IPS DF 19.7 (cell line): Measurements from ENCODE around the gene SLMAP.

Source experiments
- DNase-seq: peaks from one replicate; pipeline ENCODE4 v3.0.0-alpha.2; 2013; ENCODE audit warnings: low read depth, low spot score

Gene SLMAP

DNA sequence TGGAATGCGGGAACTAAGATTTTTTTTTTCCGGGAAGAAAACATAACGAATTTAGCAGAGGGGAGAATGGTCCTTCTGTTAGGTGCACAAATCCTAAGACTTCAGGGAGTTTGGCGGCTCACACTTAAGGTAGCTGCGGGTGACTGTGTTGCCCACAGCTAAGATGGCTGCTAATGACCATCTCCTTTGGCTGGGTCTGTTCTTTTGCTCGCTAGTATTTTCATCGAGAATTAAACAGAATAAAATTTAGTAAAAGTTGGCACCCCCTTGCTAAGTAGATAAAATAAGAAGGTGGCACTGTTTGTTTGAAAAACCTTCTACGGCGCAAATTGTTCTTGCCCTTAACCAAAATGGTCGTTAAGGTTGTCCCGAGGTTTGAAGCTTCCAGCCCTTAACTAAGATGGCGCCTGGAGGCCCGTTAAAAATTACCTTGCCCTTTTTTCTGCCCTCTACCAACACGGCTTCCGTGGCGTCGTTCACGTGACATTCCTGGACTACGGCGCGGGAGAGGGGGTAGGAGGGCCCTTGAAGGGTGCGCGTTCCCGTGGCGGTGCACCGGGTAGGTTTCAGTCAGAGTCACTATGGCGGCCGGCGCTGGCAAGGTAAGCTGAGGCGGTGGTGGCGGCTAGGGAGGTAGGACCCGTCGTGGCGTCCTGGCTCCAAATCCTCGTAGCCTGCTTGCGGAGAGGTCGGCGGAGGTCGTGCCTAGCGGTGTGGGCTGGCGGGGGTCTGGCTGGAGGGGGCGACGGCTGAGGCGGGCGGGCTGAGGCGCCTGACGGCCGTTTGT lies at the start of gene SLMAP:
SLMAP (plus strand) TSS at position 569 of the 787 bp plus-strand sequence. CDS start 1,343 bp downstream, outside the sequence.
- peak; percentile 88 for DNase-seq

DNA sequence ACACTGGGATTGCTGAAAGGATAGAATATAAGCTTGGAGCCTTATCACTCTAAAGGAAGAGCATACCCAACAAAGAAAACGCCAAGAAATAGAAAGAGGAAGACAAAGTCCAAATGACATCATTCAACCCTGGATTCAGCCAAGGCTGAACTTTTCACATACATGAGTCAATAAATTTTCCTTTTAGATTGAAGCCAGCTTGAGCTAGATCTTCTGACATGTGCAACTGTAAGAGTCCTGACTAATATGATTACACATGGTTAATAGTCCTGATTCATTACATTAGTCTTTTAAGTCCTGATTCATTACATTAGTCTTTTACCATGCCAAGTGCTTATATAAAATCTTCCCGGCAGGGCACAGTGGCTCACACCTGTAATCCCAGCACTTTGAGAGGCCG lies 49.6 kb upstream of the SLMAP start:
- no peak for DNase-seq

GRCh38 chr3:57709031-57709430 lies 47.1 kb upstream of the SLMAP start:
- no peak for DNase-seq

DNA sequence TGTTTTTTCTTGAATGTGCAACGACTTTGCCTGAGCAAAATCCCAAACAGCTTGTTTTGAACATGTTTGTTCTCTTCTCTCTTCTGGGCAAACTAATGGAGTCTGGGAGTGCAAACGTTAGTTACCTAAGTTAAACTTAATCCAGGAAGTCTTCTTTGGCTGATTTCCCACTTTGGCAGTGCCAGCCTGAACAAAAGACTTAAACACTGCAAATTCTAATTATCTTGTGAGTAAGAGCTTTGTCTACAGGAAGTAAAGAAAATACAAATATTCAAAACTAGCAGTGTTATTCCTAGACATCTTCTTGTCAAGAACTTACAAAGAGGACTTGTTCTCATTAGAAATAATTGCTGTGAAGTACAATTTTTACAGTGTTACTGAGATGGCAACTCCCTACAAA lies 46.5 kb upstream of the SLMAP start:
- no peak for DNase-seq

- DNase-seq: no peak
These were observed 40.4 kb upstream of the SLMAP start for GRCh38 chr3:57715686-57716085.

DNA sequence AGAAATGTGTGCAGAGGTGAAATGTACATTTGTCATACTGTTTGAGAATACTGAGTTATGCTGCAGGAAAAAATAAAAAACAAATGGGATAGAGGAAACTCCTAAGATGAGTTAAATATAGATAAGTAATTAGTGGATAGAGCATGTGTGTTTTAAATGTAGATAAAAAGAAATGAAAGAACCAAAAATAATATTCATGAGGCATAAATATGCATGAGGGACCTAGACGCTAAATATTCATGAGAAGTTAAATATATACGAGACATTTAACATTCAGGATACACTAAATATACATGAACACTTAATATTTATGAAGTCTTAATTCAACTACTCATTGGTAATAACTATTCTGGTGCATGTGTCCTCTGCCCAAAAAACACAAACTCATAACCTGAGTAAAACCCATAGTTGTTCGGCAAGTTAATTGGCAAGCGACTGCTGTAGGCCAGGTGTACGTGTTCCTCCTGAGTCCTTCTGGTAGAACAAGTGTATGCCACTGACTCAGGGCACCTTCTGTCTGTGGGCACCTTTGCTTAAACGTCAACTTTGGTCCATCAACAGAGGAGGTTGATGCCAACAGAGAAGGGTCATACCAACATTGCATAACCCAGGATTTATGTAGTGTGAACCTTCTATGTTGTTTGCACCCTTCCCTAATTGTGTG lies 38.8 kb upstream of the SLMAP start:
- no peak for DNase-seq

- no peak for DNase-seq
These were observed 38.0 kb upstream of the SLMAP start for GRCh38 chr3:57718118-57718517.

DNA sequence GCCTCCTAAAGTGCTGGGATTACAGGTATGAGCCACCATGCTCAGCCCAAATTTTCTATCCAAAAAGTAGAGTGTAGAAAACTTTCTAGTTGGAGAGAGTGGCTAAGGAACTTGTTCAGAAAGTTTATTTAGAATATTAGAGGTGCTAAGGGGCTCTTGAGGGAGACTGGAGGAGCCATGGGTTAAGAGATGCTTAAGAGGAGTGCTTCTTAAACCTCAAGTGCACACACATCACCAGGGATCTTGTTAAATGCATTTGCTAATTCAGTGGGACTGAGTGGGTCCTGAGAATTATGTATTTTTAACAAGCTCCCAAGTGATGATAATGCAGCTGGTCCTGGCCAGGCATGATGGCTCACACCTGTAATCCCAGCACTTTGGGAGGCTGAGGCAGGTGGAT lies 29.7 kb upstream of the SLMAP start:
- DNase-seq: no peak

DNA sequence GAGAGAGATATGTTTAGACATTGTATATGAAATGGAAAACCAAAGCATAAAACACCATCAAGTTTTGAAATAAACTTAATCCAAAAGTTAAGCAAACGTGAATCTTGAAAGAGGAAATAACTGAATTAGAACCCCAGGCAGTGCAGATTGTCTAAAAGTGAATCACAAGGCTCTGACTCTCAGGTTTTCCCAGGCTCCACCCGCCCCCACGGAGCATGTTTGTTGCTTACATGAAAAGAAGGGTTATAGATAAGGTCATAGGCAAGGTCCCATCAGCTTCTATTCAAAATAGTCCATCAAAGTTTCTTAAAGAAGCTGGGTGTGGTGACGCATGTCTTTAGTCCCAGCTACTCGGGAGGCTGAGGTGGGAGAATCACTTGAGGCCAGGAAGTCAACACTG lies 29.0 kb upstream of the SLMAP start:
- DNase-seq: no peak

DNA sequence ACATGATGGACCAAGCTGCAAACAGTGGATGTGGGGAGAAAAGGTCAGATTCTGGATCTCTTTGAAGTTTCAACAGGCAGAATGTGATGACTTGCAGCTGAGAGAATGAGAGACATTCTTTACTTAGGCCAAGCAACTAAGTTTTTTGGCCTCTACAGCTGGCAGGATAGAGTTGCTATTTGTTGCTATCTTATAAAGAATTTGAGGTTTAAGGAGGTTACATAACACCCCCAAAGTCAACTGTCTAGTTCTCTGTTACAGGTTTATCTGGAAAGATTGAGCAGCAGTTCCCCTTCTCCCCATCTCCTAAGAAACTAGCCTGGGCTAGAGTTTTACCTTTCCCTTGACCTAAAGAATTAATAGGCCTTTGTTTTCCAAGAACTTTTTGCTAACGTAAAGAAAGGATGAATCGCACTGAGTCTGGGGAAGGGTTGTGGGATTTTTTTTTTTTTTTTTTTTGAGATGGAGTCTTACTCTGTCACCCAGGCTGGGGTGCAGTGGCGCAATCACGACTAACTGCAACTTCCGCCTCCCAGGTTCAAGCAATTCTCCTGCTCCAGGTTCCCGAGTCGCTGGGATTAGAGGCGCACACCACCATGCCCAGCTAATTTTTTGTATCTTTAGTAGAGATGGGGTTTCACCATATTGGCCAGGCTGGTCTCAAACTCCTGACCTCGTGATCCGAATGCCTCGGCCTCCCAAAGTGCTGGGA lies 26.6 kb upstream of the SLMAP start:
- DNase-seq: no peak

DNA sequence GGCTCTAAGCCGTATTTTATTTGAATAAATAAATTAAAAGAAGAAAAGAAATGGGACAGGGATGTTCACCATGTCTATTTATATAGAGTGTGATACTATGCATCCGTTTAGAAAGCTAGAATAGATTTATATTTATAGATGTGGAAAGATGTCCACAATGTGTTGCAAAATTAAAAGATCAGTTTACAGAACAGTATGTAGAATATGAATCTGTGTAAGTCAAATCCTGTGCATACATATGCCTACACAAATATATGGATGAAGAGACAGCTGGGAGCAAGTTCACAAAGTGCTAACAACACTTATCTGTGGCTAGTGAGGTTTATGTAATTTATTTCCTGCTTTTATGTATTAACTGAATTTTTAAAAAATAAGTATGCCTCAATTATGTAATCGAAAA lies 25.4 kb upstream of the SLMAP start:
- DNase-seq: no peak

DNA sequence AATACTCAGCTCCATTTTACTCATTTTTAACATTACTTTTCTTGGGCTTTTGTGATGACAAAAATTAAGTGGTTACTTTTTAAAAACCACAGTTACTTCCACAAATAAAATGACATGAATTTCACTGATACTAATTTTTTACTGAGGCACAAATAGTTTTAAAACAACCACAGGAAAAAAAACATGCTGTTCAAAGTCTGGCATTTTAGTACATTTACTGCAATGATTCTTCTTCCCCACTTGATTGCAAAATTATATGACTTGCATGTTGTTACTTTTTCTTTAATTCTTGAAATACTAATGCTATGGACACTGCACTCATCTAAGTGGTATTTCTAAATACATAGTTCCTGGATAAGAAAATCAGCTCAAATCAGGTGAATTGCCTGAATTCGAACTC lies 24.8 kb upstream of the SLMAP start:
- DNase-seq: no peak

- DNase-seq: no peak
These were observed 22.3 kb upstream of the SLMAP start for GRCh38 chr3:57733790-57734189.

- DNase-seq: no peak
These were observed 20.7 kb upstream of the SLMAP start for GRCh38 chr3:57735405-57735804.

DNA sequence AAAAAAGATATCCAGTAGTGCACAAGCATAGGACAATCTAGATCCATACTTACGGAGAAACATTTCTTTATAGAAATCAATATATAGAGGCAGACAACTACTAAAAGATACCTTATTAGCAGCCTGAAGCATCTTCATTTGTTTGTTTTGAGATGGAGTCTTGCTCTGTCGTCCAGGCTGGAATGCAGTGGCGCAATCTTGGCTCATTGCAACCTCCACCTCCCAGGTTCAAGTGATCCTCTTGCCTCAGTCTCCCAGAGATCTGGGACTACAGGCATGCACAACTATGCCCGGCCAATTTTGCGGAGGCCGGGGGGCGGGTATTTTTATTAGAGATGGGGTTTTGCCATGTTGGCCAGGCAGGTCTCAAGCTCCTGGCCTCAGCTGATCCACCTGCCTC lies 18.3 kb upstream of the SLMAP start:
- no peak for DNase-seq

DNA sequence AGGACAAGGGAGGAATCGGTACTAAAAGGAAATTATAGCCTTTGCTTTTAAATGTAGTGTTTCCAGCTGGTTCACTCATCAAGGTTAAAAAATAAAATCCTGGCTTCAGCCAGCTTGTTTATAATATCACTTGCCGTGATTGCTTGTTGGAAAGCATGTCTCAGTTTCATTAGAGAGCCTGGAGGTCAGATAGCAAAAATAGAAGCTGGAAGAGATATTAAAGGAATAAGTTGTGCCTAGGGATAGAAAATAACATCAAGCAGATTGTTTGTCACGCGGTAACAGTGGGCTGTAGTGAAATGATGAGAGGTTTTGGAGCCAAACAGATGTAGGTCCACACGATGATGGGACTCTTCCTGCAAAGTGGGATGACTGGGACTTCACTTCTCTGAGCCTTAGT lies 17.7 kb upstream of the SLMAP start:
- no peak for DNase-seq

- no peak for DNase-seq
These were observed 16.1 kb upstream of the SLMAP start for GRCh38 chr3:57740027-57740426.

- no peak for DNase-seq
These were observed 12.6 kb upstream of the SLMAP start for GRCh38 chr3:57743496-57743895.

DNA sequence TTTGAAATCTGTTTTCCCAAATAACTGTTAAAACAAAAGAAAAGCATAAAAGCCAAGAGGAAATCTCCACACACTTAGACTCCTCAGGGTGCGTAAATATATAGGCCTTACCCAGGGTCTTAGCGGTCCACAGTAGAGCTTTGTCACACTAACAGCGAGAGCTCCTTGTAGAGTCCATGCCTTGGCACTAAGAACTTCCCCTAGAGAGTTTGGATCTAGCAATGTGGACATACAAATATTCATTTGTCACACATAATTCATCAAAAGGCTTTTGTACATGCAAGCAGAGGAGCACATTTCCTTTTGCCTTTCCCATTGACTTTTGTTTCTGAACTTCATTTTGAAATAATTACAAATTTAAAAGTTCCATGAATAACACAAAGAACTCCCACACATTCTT lies 11.0 kb upstream of the SLMAP start:
- DNase-seq: no peak

- DNase-seq: no peak
These were observed 9.7 kb upstream of the SLMAP start for GRCh38 chr3:57746156-57747010.

DNA sequence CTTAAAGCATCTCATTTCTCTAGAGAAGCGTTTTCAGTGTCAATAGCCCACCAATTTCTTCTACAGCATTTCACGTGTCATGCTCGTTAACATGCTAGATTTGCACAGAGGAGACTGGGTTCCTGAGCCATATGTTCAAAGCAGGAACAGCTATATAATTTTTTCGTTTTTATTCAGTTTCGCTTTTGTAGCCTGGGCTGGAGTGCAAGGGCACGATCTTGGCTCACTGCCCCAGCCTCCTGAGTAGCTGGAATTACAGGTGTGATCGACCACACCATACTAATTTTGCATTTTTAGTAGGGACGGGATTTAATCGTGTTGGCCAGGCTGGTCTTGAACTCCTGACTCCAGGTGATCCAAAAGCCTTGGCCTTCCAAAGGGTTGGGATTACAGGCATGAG lies 6.6 kb upstream of the SLMAP start:
- DNase-seq: no peak

GRCh38 chr3:57752307-57752706 lies 3.8 kb upstream of the SLMAP start:
- DNase-seq: no peak
